SK-N-SH treated with all-trans-retinoic acid at 6 μM for 48 hours (cell line): ENCODE measurements around the gene STEAP1B.
A peak's percentile ranks its signal among the peaks of the same experiment; 100 is the strongest.

Experiments used
- ATAC-seq: fragments of 200-7000 bp; cut with Tn5 transposase; 3 replicates; pipeline ENCODE4 v1.9.1; 2020; ENCODE audit warnings: mild to moderate bottlenecking, moderate library complexity
- CREB5 ChIP-seq: fragments of 250-450 bp; sonication (Bioruptor Pico); IDR thresholded peaks from 2 replicates; pipeline ENCODE4 v1.5.1; 2020; ENCODE audit warnings: low read depth, mild to moderate bottlenecking, moderate library complexity
- CSRNP3 ChIP-seq: fragments of 250-450 bp; sonication (Bioruptor Pico); IDR thresholded peaks from 2 replicates; pipeline ENCODE4 v1.5.1; 2021; ENCODE audit warnings: mild to moderate bottlenecking, moderate library complexity
- ESRRG ChIP-seq: fragments of 250-450 bp; sonication (Bioruptor Pico); IDR thresholded peaks from 2 replicates; pipeline ENCODE4 v1.6.1; 2021; ENCODE audit warnings: mild to moderate bottlenecking
- GLIS3 ChIP-seq: fragments of 250-450 bp; sonication (Bioruptor Pico); IDR thresholded peaks from 2 replicates; pipeline ENCODE4 v1.5.0; 2020; ENCODE audit warnings: mild to moderate bottlenecking, moderate library complexity
- ISL1 ChIP-seq: fragments of 250-450 bp; sonication (Bioruptor Pico); IDR thresholded peaks from 2 replicates; pipeline ENCODE4 v2.1.2; 2022; ENCODE audit warnings: mild to moderate bottlenecking, moderate library complexity
- OSR1 ChIP-seq: fragments of 250-450 bp; sonication (Bioruptor Pico); IDR thresholded peaks from 2 replicates; pipeline ENCODE4 v1.8.0; 2022; ENCODE audit warnings: moderate library complexity, mild to moderate bottlenecking, inconsistent platforms
- PATZ1 ChIP-seq: fragments of 250-450 bp; sonication (Bioruptor Pico); IDR thresholded peaks from 2 replicates; pipeline ENCODE4 v1.8.0; 2020; ENCODE audit warnings: mild to moderate bottlenecking, moderate library complexity, borderline replicate concordance
- POU6F1 ChIP-seq: fragments of 250-450 bp; sonication (Bioruptor Pico); IDR thresholded peaks from 2 replicates; pipeline ENCODE4 v1.8.0; 2021; ENCODE audit warnings: low read depth, mild to moderate bottlenecking, moderate library complexity, borderline replicate concordance
- PPARA ChIP-seq: fragments of 250-450 bp; sonication (Bioruptor Pico); IDR thresholded peaks from 2 replicates; pipeline ENCODE4 v1.5.0; 2020; ENCODE audit warnings: mild to moderate bottlenecking, borderline replicate concordance
- RARB ChIP-seq: fragments of 250-450 bp; sonication (Bioruptor Pico); IDR thresholded peaks from 2 replicates; pipeline ENCODE4 v1.8.0; 2021; ENCODE audit warnings: mild to moderate bottlenecking, moderate library complexity
- TOX ChIP-seq: fragments of 250-450 bp; sonication (Bioruptor Pico); IDR thresholded peaks from 2 replicates; pipeline ENCODE4 v1.8.0; 2021; ENCODE audit warnings: mild to moderate bottlenecking, moderate library complexity, borderline replicate concordance
- TSHZ2 ChIP-seq: fragments of 250-450 bp; sonication (Bioruptor Pico); IDR thresholded peaks from 2 replicates; pipeline ENCODE4 v1.5.0; 2020; ENCODE audit warnings: mild to moderate bottlenecking, moderate library complexity
- ZFP3 ChIP-seq: fragments of 250-450 bp; sonication (Bioruptor Pico); IDR thresholded peaks from 2 replicates; pipeline ENCODE4 v1.5.0; 2020; ENCODE audit warnings: mild to moderate bottlenecking, moderate library complexity
- ZFP30 ChIP-seq: fragments of 450-650 bp; formaldehyde crosslinking; IDR thresholded peaks from 2 replicates; pipeline ENCODE4 v1.5.0; 2022; ENCODE audit warnings: mild to moderate bottlenecking, moderate library complexity
- ZNF565 ChIP-seq: fragments of 450-650 bp; formaldehyde crosslinking; conservative IDR thresholded peaks from 2 replicates; pipeline ENCODE4 v1.5.0; 2020; ENCODE audit warnings: low read depth, mild to moderate bottlenecking, moderate library complexity
- ZNF70 ChIP-seq: fragments of 450-650 bp; formaldehyde crosslinking; IDR thresholded peaks from 2 replicates; pipeline ENCODE4 v1.5.0; 2020; ENCODE audit warnings: mild to moderate bottlenecking, moderate library complexity
- ZNF8 ChIP-seq: fragments of 450-650 bp; formaldehyde crosslinking; IDR thresholded peaks from 2 replicates; pipeline ENCODE4 v1.5.0; 2020; ENCODE audit warnings: mild to moderate bottlenecking, moderate library complexity

Gene STEAP1B

GRCh38 chr7:22499888-22500689, at the start of gene STEAP1B:
STEAP1B (minus strand) TSS chr7:22500188; CDS start chr7:22494855, 5,333 bp downstream.
- peak; percentile 95 for ATAC-seq

GRCh38 chr7:22549051-22549450, 49.1 kb upstream of the STEAP1B start:
- TF ChIP-seq GLIS3 (CRISPR knock-in tag), result no peak
- TF ChIP-seq TSHZ2 (CRISPR knock-in tag), result no peak
- no peak for TF ChIP-seq CREB5 (CRISPR knock-in tag)
- no peak for TF ChIP-seq PPARA (CRISPR knock-in tag)
- no peak for TF ChIP-seq ZNF565
- no peak for TF ChIP-seq ZNF70 (CRISPR knock-in tag)
- TF ChIP-seq ISL1 (CRISPR knock-in tag), result no peak
- no peak for TF ChIP-seq TOX (CRISPR knock-in tag)
- no peak for TF ChIP-seq ZFP3 (CRISPR knock-in tag)
- TF ChIP-seq ZFP30 (CRISPR knock-in tag), result no peak
- no peak for TF ChIP-seq OSR1 (CRISPR knock-in tag)
- no peak for TF ChIP-seq PATZ1
- no peak for TF ChIP-seq ESRRG (CRISPR knock-in tag)
- peak; percentile 32; the same call in 2 of the 3 replicates for ATAC-seq

GRCh38 chr7:22548313-22548712, 48.3 kb upstream of the STEAP1B start:
- TF ChIP-seq OSR1 (CRISPR knock-in tag), result no peak
- TF ChIP-seq RARB (CRISPR knock-in tag), result no peak
- TF ChIP-seq ZNF8 (CRISPR knock-in tag), result no peak
- TF ChIP-seq POU6F1 (CRISPR knock-in tag), result no peak
- TF ChIP-seq ZNF565, result no peak
- TF ChIP-seq CSRNP3, result no peak
- no peak for TF ChIP-seq PATZ1
- TF ChIP-seq, all 23 proteins: peak for 0
- no peak for ATAC-seq
